NCI-H2227 treated with DMSO at 0.1 percent for 48 hours (cell line): ENCODE data around the gene AKT2.
"Not testable (repeated sequence)": the region's sequence is repeated elsewhere in the genome, so short reads cannot be mapped to it uniquely, and the experiment has no call there.

Experiments
- DNase-seq: peaks from one replicate; lab custom pipeline; 2025; lab: John Stamatoyannopoulos, UW

AKT2 gene

GRCh38 chr19:40234429-40235237 is 50.5 kb downstream of the AKT2 start:
- no peak for DNase-seq

GRCh38 chr19:40233811-40234389 is 51.2 kb downstream of the AKT2 start:
- DNase-seq, result no peak

GRCh38 chr19:40232949-40233810 is 52.0 kb downstream of the AKT2 start:
- DNase-seq, result no peak

- DNase-seq, result no peak
Measured at GRCh38 chr19:40232479-40232878, 52.7 kb downstream of the AKT2 start.

- DNase-seq, result no peak
Measured at GRCh38 chr19:40231544-40232424, 53.4 kb downstream of the AKT2 start.

- no peak for DNase-seq
Measured at GRCh38 chr19:40231057-40231456, 54.1 kb downstream of the AKT2 start.

- DNase-seq, result no peak
Measured at GRCh38 chr19:40229926-40230417, 55.2 kb downstream of the AKT2 start.

- no peak for DNase-seq
Measured at GRCh38 chr19:40229484-40229883, 55.7 kb downstream of the AKT2 start.

GRCh38 chr19:40228863-40229262 is 56.3 kb downstream of the AKT2 start:
- DNase-seq, result no peak

- DNase-seq, result no peak
Measured at GRCh38 chr19:40228346-40228745, 56.8 kb downstream of the AKT2 start.

- DNase-seq, result no peak
Measured at GRCh38 chr19:40225440-40226305, 59.5 kb downstream of the AKT2 start.

GRCh38 chr19:40224342-40225150 is 60.6 kb downstream of the AKT2 start:
- no peak for DNase-seq

- DNase-seq, result no peak
Measured at GRCh38 chr19:40223135-40223822, 61.9 kb downstream of the AKT2 start.

GRCh38 chr19:40221858-40222619 is 63.1 kb downstream of the AKT2 start:
- DNase-seq, result peak; percentile 86

GRCh38 chr19:40220674-40221073 is 64.5 kb downstream of the AKT2 start:
- DNase-seq, result no peak

- DNase-seq, result peak; percentile 59
Measured at GRCh38 chr19:40219721-40220276, 65.3 kb downstream of the AKT2 start.

- DNase-seq, result not testable (repeated sequence)
Measured at GRCh38 chr19:40219029-40219428, 66.1 kb downstream of the AKT2 start.
